CD14-positive monocyte (primary cell): ENCODE measurements around the gene KDM4C. TPM values are rescaled to one million over a fixed set of nuclear protein-coding genes. Genes with fewer than 3 reads are reported as not detected.

Source experiments
- DNase-seq, 3 donors: peaks; one replicate each; pipeline ENCODE4 v3.0.0-alpha.2; 2011 to 2022
- H2AFZ ChIP-seq: 2 replicates; pipeline ENCODE4 v1.6.0; 2012; ENCODE audit warnings: mild to moderate bottlenecking, low read depth, low read length, inconsistent platforms; ENCODE audit not compliant: insufficient read depth, poor library complexity, severe bottlenecking
- H3K27ac ChIP-seq, 2 donors: 1 replicate in 1 of 2; 2 replicates in 1 of 2; pipeline ENCODE4 v1.5.1; 2012 to 2013; ENCODE audit warnings: low read length in 2 of 2, control low read depth in 1 of 2, inconsistent platforms in 1 of 2, low read depth in 1 of 2, mild to moderate bottlenecking in 1 of 2
- H3K27me3 ChIP-seq, 2 donors: one replicate each; pipeline versions ENCODE4 v1.6.0 to v1.6.1; 2011 to 2013; ENCODE audit warnings: low read length in 2 of 2; ENCODE audit not compliant: control insufficient read depth in 2 of 2, insufficient read depth in 2 of 2
- H3K36me3 ChIP-seq, 2 donors: replicated peaks in 1 of 2; 1 replicate in 1 of 2; 2 replicates in 1 of 2; pipeline versions ENCODE4 v1.5.1 to v1.6.1; 2012 to 2013; ENCODE audit warnings: low read length in 2 of 2, control low read depth in 1 of 2, inconsistent platforms in 1 of 2, mild to moderate bottlenecking in 1 of 2; ENCODE audit not compliant: insufficient read depth in 2 of 2, control insufficient read depth in 1 of 2
- H3K4me1 ChIP-seq, 2 donors: 1 replicate in 1 of 2; 2 replicates in 1 of 2; pipeline versions ENCODE4 v1.5.1 to v1.6.1; 2012 to 2013; ENCODE audit warnings: low read length in 2 of 2, control low read depth in 1 of 2, inconsistent platforms in 1 of 2, mild to moderate bottlenecking in 1 of 2, moderate library complexity in 1 of 2; ENCODE audit not compliant: insufficient read depth in 2 of 2, control insufficient read depth in 1 of 2
- H3K4me2 ChIP-seq: replicated peaks from 2 replicates; pipeline ENCODE3; 2012; ENCODE audit warnings: low read length, moderate library complexity, mild to moderate bottlenecking; ENCODE audit not compliant: poor library complexity, severe bottlenecking; ENCODE audit errors: extremely low read depth
- H3K4me3 ChIP-seq, 3 experiments: fragments of 200-600 bp in 1 of 3; sonication (generic) in 1 of 3; replicated peaks in 1 of 3; 1 replicate in 2 of 3; 2 replicates in 1 of 3; pipeline ENCODE4 v1.5.1; 2011 to 2013; ENCODE audit warnings: low read length in 3 of 3, mild to moderate bottlenecking in 3 of 3, control low read depth in 2 of 3, low read depth in 2 of 3, inconsistent platforms in 1 of 3, moderate library complexity in 1 of 3
- H3K79me2 ChIP-seq: 2 replicates; pipeline ENCODE4 v1.6.0; 2012; ENCODE audit warnings: mild to moderate bottlenecking, control low read depth, inconsistent platforms, low read length, moderate library complexity; ENCODE audit not compliant: insufficient read depth
- H3K9ac ChIP-seq: 2 replicates; pipeline ENCODE4 v1.6.0; 2017; ENCODE audit warnings: low read length, mild to moderate bottlenecking; ENCODE audit not compliant: insufficient read depth, poor library complexity, severe bottlenecking
- H3K9me3 ChIP-seq, 2 donors: replicated peaks in 1 of 2; 1 replicate in 1 of 2; 2 replicates in 1 of 2; pipeline versions ENCODE4 v1.5.1 to v1.6.1; 2012 to 2013; ENCODE audit warnings: low read length in 2 of 2, control low read depth in 1 of 2; ENCODE audit not compliant: control insufficient read depth in 1 of 2, insufficient read depth in 1 of 2
- H4K20me1 ChIP-seq: 2 replicates; pipeline ENCODE4 v1.6.0; 2012; ENCODE audit warnings: mild to moderate bottlenecking, low read length, control low read depth, moderate library complexity; ENCODE audit not compliant: insufficient read depth
- H3K27ac Mint-ChIP-seq, 7 donors: one replicate each; pipeline ENCODE4 v1.8.0; 2020; ENCODE audit warnings: mild to moderate bottlenecking in 7 of 7, mixed read lengths in 7 of 7, moderate library complexity in 6 of 7, inconsistent platforms in 2 of 7
- H3K27me3 Mint-ChIP-seq, 3 donors: one replicate each; pipeline ENCODE4 v1.8.0; 2021 to 2022; ENCODE audit warnings: low read depth in 3 of 3, mild to moderate bottlenecking in 3 of 3, mixed read lengths in 3 of 3, moderate library complexity in 3 of 3, inconsistent platforms in 1 of 3
- H3K36me3 Mint-ChIP-seq, 2 donors: one replicate each; pipeline ENCODE4 v1.8.0; 2020; ENCODE audit warnings: mixed read lengths in 2 of 2, inconsistent platforms in 1 of 2, mild to moderate bottlenecking in 1 of 2
- H3K4me1 Mint-ChIP-seq: one replicate; pipeline ENCODE4 v1.8.0; 2020; ENCODE audit warnings: mild to moderate bottlenecking, mixed read lengths
- H3K4me3 Mint-ChIP-seq, 2 donors: one replicate each; pipeline ENCODE4 v1.8.0; 2020; ENCODE audit warnings: mild to moderate bottlenecking in 2 of 2, mixed read lengths in 2 of 2, moderate library complexity in 1 of 2
- H3K9me3 Mint-ChIP-seq, 7 donors: one replicate each; pipeline ENCODE4 v1.8.0; 2020 to 2022; ENCODE audit warnings: mixed read lengths in 7 of 7, mild to moderate bottlenecking in 6 of 7, moderate library complexity in 6 of 7, inconsistent platforms in 2 of 7
- WGBS: methylation state at CpG from one replicate; pipeline ENCODE4 v1.1.5; 2013; ENCODE audit warnings: missing lambda C conversion rate; ENCODE audit not compliant: insufficient coverage; 5-methylcytosine and 5-hydroxymethylcytosine counted together
- intact Hi-C, 2 donors: fragments of 100-400 bp; cut with micrococcal nuclease; formaldehyde crosslinking; loops; one replicate each; pipeline versions ENCODE4 v1.15.0 to v1.15.1; 2023
- polyA plus RNA-seq, 3 donors: library from polyadenylated mRNA; depleted of rRNA in 1 of 3; unstranded in 2 of 3; stranded (reverse) in 1 of 3; fragments of 300-500 nt in 2 of 3; fragments of >200 nt in 1 of 3; fragmentation: Illumina TruSeq in 2 of 3; gene quantifications; 1 replicate in 2 of 3; 2 replicates in 1 of 3; pipeline ENCODE4 v1.2.3, GENCODE V29; 2012 to 2021
- TF ChIP-seq, protein P1 (sequence below): fragments of 200-600 bp; IDR thresholded peaks from one replicate; pipeline ENCODE4 v1.8.0; 2022; ENCODE audit warnings: antibody characterized with exemption, mild to moderate bottlenecking

Gene KDM4C
- polyA plus RNA-seq, 3 donors, result 15.2 to 36.2 (median 17.1) TPM

DNA sequence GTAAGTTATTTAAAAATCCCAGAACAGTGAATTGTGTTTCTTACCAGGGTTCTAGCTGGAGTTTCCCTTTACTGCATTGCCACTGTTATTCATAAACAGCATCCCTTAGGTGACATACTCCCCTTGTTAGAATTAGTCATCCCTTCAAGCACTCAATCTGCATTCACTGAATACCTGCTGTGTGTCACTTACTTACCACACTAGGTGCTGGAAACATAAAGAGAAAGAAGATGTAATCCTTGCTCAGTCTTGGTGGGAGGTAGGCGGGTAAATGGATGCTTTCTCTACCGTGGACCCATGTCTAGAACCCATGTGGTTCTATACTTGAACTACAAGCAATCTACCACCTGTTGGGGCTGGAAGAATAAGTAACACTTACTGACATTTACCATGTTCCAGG lies 371.6 kb downstream of the KDM4C start:
- Mint-ChIP-seq H3K9me3 (peaks cover 0 to 2% (median 0%) of the 10 kb centered on the region in 7 donors), H3K4me1 (no peaks in the 10 kb centered on the region), H3K27ac (no peak overlapping the region), H3K36me3 (peaks cover 62 to 67% of the 10 kb centered on the region in 2 donors), H3K4me3 (no peak overlapping the region), H3K27me3 (peaks cover 0 to 2% (median 0%) of the 10 kb centered on the region in 3 donors)
- H3K79me2 ChIP-seq, result no peaks in the 10 kb centered on the region
- H3K9ac ChIP-seq, result no peak overlapping the region
- H3K9me3 ChIP-seq, result no peaks in the 10 kb centered on the region
- H2AFZ ChIP-seq, result no peak overlapping the region
- intact Hi-C loops, result no loop called here
- TF ChIP-seq, protein P1, sequence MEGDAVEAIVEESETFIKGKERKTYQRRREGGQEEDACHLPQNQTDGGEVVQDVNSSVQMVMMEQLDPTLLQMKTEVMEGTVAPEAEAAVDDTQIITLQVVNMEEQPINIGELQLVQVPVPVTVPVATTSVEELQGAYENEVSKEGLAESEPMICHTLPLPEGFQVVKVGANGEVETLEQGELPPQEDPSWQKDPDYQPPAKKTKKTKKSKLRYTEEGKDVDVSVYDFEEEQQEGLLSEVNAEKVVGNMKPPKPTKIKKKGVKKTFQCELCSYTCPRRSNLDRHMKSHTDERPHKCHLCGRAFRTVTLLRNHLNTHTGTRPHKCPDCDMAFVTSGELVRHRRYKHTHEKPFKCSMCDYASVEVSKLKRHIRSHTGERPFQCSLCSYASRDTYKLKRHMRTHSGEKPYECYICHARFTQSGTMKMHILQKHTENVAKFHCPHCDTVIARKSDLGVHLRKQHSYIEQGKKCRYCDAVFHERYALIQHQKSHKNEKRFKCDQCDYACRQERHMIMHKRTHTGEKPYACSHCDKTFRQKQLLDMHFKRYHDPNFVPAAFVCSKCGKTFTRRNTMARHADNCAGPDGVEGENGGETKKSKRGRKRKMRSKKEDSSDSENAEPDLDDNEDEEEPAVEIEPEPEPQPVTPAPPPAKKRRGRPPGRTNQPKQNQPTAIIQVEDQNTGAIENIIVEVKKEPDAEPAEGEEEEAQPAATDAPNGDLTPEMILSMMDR, result no peak
- DNase-seq, result no peak
- no peak overlapping the region for H3K4me3 ChIP-seq
- no CpG with 5 or more reads among the region's 2 CpGs for WGBS
- H3K27ac ChIP-seq, result no peak overlapping the region
- H3K27me3 ChIP-seq, result no peaks in the 10 kb centered on the region
- no peaks in the 10 kb centered on the region for H4K20me1 ChIP-seq
- no peak overlapping the region for H3K4me2 ChIP-seq
- H3K4me1 ChIP-seq, result no peaks in the 10 kb centered on the region
- peaks cover 36 to 84% of the 10 kb centered on the region in 2 donors for H3K36me3 ChIP-seq

DNA sequence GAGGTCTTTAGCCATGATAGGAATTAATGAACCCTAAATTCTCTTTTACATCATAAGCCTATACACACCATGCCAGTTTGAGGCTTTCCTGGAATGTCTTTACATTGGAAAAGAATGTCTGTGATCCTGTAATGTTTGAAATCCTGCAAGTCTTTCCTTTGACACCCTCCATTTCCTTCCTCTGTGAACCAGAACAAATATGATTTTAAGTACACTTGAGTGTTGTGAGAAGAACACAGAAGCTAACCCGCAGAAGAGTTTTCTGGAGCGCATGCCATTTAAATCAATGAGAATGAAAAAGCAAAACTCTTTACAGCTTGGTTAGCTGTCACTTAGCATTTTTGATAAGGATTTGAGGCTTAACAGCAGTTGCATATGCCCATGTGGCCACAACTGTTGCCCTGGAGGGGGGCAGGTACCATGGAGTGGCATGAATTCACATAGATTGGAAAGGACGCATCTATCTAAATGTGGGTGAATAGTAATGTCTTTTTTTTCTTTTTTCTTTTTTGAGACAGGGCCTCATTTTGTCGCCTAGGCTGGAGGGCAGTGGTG lies 372.6 kb downstream of the KDM4C start:
- no peaks in the 10 kb centered on the region for H3K9me3 Mint-ChIP-seq
- intact Hi-C loops, result no loop called here
- no peaks in the 10 kb centered on the region for H4K20me1 ChIP-seq
- H3K9me3 ChIP-seq, result no peaks in the 10 kb centered on the region
- no peaks in the 10 kb centered on the region for H3K4me1 ChIP-seq
- TF ChIP-seq, protein P1, result no peak
- no peaks in the 10 kb centered on the region for H3K27me3 ChIP-seq
- peaks cover 0 to 2% (median 0%) of the 10 kb centered on the region in 3 donors for H3K27me3 Mint-ChIP-seq
- H3K4me2 ChIP-seq, result no peak overlapping the region
- H3K4me1 Mint-ChIP-seq, result no peaks in the 10 kb centered on the region
- H3K4me3 ChIP-seq, result no peak overlapping the region
- no peak overlapping the region for H2AFZ ChIP-seq
- H3K36me3 Mint-ChIP-seq, result peaks cover 65 to 70% of the 10 kb centered on the region in 2 donors
- H3K79me2 ChIP-seq, result no peaks in the 10 kb centered on the region
- H3K36me3 ChIP-seq, result peaks cover 31 to 85% of the 10 kb centered on the region in 2 donors
- H3K9ac ChIP-seq, result no peak overlapping the region
- DNase-seq, result no peak
- WGBS, result 100% methylated on average over 2 of the region's 4 CpGs
- no peak overlapping the region for H3K4me3 Mint-ChIP-seq
- H3K27ac ChIP-seq, result no peak overlapping the region
- no peak overlapping the region for H3K27ac Mint-ChIP-seq
